Activated naive CD8-positive, alpha-beta T cell treated with anti-CD3 and anti-CD28 coated beads, Interleukin-2, amount 10 ng/mL, durations not matched to agents 7 days and 5 days (primary cell): ENCODE measurements around the gene KEL. TPM values are rescaled to one million over a fixed set of nuclear protein-coding genes. Genes with fewer than 3 reads are reported as not detected.

Experiments
- ATAC-seq: fragments of 150-1000 bp; cut with Tn5 transposase; one replicate; pipeline ENCODE4 v1.10.0; 2021; ENCODE audit warnings: low read depth, moderate library complexity
- POLR2A ChIA-PET: fragments of 350-600 bp; sonication (Branson Sonifier 250); formaldehyde crosslinking; loops from one replicate; lab custom pipeline; 2021; ENCODE audit warnings: antibody characterized with exemption; lab: Charles Lee
- DNase-seq: peaks from one replicate; pipeline ENCODE4 v3.0.0; 2021
- H3K27ac Mint-ChIP-seq: one replicate; pipeline ENCODE4 v1.8.0; 2022; ENCODE audit warnings: mild to moderate bottlenecking, mixed read lengths
- H3K27me3 Mint-ChIP-seq: one replicate; pipeline ENCODE4 v1.8.0; 2022; ENCODE audit warnings: mild to moderate bottlenecking, moderate library complexity, mixed read lengths
- H3K36me3 Mint-ChIP-seq: one replicate; pipeline ENCODE4 v1.8.0; 2021; ENCODE audit warnings: mild to moderate bottlenecking, mixed read lengths
- H3K4me1 Mint-ChIP-seq: one replicate; pipeline ENCODE4 v1.8.0; 2021; ENCODE audit warnings: mixed read lengths
- H3K4me3 Mint-ChIP-seq: one replicate; pipeline ENCODE4 v1.8.0; 2022; ENCODE audit warnings: mild to moderate bottlenecking, moderate library complexity, mixed read lengths
- H3K9me3 Mint-ChIP-seq: one replicate; pipeline ENCODE4 v1.8.0; 2021; ENCODE audit warnings: mixed read lengths
- total RNA-seq, 2 experiments: library from RNA; stranded (reverse); gene quantifications; one replicate each; pipeline ENCODE4 v1.2.3, GENCODE V29; 2021

The KEL gene, protein sequence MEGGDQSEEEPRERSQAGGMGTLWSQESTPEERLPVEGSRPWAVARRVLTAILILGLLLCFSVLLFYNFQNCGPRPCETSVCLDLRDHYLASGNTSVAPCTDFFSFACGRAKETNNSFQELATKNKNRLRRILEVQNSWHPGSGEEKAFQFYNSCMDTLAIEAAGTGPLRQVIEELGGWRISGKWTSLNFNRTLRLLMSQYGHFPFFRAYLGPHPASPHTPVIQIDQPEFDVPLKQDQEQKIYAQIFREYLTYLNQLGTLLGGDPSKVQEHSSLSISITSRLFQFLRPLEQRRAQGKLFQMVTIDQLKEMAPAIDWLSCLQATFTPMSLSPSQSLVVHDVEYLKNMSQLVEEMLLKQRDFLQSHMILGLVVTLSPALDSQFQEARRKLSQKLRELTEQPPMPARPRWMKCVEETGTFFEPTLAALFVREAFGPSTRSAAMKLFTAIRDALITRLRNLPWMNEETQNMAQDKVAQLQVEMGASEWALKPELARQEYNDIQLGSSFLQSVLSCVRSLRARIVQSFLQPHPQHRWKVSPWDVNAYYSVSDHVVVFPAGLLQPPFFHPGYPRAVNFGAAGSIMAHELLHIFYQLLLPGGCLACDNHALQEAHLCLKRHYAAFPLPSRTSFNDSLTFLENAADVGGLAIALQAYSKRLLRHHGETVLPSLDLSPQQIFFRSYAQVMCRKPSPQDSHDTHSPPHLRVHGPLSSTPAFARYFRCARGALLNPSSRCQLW
- 1 to 10 TPM in 1 of 2 experiments, under 1 TPM in 1; 0.94 to 1.2 TPM for total RNA-seq

DNA sequence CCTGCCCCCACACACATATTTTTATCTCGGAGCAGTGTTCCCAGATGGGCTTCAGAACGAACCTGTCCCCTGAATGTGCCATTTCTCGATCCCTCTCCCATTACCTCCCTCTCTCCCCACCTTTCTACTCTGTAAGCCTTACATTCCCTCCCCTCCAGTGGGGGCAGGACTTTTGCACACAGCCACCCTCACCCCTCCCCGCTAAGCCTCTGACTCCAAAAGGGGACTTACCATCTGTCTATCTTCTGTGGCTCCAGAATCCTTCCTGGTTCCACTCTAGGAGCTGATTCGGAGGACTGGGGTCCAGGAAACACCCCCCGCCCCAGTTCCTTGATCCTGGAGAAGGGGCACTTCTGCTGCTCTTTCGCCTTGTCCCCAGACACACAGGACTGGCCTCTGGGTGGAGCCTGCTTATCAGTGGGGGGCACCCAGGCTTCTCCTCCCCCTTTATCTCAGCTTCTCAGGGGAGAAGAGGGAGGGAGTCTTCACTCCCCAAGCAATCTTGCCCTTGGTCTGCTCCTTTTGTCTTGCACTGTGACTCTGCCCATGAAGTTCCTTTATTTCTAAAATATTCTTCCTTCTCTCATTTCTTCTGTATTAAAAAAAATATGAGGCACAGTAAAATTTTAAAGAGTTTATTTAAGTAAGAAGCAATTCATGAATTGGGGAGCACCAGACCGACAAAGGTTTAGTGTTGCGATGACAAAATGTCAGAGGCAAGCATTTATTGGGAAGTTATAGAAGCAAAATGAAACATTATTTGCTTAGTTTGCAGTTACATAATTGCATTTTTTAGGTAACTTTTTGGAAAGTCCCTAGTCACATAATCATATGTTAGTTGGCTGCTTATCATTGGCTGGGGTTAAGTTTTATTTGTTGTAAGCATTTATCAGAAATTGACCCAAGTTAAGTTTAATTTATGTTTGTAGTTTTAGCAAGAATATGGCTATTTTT lies at the start of gene KEL:
Gene KEL, minus strand, starts transcription at position 391 of the 954 bp plus-strand sequence. Its CDS starts 157 bp downstream, at position 234.
- ATAC-seq = no peak
- Mint-ChIP-seq H3K4me1 (no peaks in the 10 kb centered on the region), H3K9me3 (no peaks in the 10 kb centered on the region), H3K27ac (peak within 1 kb of the TSS; percentile 38), H3K36me3 (no peaks in the 10 kb centered on the region), H3K4me3 (no peak within 1 kb of the TSS), H3K27me3 (peaks cover 12% of the 10 kb centered on the region)
- POLR2A ChIA-PET = no interaction called here
- no peak for DNase-seq

DNA sequence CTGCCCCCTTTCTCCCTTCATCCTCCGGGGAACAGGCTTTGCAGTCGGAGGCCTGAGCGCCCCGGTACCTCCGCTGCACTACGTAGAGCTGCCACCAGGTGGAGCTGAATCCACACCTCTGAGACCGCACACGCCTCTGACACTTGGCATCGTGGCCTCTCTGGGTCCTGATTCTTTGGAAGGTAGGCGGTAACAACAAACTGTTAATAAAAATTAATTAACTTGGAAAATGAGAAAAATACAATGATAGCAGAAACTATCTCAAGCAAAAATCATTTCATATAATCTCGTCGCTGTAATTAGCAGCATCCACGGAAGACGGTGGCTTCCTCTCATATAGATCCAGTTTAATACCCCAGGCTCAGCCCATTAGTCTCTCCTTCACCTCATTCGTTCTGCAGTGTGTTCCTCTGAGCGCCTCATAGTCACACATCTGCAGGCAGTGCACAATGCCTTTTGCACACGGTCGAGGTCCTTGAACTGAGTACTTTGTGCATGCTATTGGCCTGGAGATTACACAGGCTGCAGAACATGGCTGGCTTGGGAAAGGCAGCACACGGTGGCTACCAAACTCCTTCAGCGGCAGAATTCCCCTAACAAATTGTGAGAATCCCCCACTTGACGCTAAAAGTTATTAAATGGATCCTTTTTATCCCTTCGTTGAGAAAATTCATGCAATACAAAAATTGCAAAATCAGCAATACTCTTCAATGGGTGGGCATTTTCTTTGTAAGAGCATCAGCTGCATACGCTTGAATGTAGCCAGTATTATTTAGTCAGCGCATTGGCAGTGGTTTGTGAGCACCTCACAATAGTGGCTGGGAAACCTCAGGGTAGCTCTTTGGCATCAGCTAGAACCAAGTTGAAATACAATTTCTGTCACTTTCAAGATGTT lies 46.1 kb upstream of the KEL start:
- Mint-ChIP-seq H3K4me1 (peaks cover 4% of the 10 kb centered on the region), H3K27ac (no peak overlapping the region), H3K4me3 (no peak overlapping the region), H3K9me3 (no peaks in the 10 kb centered on the region), H3K27me3 (peaks cover 5% of the 10 kb centered on the region), H3K36me3 (no peaks in the 10 kb centered on the region)
- DNase-seq = peak; percentile 86
- peak; percentile 84 for ATAC-seq
- POLR2A ChIA-PET = no interaction called here

DNA sequence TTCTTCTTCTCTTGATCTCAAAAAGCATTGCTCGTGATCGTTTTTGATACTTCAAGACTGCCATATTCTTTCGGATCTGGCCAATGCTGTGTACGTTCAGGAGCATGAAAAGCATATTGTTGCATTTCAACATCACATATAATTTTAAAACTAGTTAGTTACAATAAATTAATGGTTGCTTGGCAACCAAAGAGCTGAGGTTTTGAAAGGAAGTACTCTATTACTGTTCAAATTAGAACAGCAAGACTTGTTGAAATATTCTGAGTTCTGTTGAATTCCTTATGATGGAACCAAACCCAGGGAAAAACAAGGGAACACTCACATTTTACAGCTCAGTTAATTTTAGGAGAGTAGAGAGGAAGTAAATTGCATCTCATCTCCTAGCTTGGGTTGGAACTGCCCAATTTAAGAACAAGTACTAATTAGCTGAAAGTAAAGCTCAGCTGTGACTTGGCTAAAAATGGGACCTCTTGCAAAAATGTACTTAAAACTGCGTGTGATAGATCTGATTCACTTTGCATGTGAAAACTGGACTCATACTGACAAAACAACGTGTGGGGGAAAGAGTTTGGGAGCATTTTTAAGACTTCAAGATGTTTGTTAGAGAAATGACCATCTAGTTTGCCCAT lies 43.6 kb upstream of the KEL start:
- ATAC-seq (no peak), DNase-seq (no peak)
- H3K27me3 Mint-ChIP-seq = peaks cover 6% of the 10 kb centered on the region
- H3K27ac Mint-ChIP-seq = no peak overlapping the region
- no peaks in the 10 kb centered on the region for H3K36me3 Mint-ChIP-seq
- H3K9me3 Mint-ChIP-seq = no peaks in the 10 kb centered on the region
- H3K4me3 Mint-ChIP-seq = no peak overlapping the region
- POLR2A ChIA-PET = no interaction called here
- peaks cover 8% of the 10 kb centered on the region for H3K4me1 Mint-ChIP-seq

DNA sequence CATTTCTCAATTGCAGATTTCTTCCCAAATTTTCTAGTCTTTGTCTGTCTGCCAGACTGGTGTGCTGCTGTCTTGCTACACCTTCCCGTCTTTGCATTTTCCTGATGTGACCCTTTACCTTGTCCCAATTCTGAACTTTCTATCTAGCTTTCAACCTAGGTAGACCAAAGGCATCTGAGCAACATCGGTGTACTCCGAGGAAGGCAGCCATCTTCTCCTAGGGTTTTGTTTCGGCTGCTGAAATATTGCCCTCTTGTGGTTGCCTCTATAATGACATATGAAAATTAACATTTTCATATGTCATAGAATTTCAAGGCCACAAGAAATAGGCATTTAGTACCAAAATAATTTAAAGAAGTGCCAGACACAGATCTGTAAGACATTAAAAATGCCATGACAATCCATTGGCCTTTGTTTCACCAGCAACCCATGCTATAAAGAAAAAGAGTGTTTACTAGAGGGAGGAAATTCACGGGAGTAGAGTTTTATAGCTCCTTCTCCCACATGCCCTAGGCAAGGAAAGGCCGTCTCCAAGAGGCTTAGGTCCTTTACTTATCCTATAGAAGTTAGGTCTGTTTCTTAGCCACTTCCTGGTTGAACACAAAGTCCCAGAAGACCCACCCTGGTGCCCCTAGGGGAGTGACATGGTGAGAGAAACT lies 41.4 kb upstream of the KEL start:
- Mint-ChIP-seq H3K27me3 (peaks cover 9% of the 10 kb centered on the region), H3K4me1 (peaks cover 8% of the 10 kb centered on the region), H3K27ac (peak overlapping the region; percentile 79), H3K36me3 (no peaks in the 10 kb centered on the region), H3K4me3 (peak overlapping the region; percentile 82), H3K9me3 (no peaks in the 10 kb centered on the region)
- DNase-seq (no peak), ATAC-seq (peak; percentile 71)
- POLR2A ChIA-PET = interaction anchor here (1.4 to 1.5 kb wide), 2 partner anchors 212 to 701 kb away, joined by 3 to 4 read pairs; no protein-coding TSS in a partner anchor

DNA sequence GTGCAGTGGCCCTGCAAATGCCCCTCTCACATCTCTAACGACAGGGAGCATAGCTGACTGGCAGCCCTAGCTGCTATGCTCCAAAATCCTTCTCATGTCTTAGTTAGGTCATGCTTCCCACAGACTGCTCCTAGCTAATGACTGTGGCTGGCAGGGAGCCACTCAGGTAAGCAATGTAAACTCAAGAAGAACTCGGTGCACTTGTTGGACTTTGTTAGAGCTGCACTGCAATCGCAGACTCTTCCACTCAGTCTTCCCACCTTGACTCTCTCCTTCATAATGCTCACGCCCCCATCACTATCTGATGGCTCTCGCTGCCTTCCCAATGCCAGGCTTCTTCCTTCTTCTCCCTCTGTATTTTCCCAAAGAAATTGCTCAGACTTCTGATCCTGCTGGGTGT lies 40.7 kb upstream of the KEL start:
- POLR2A ChIA-PET = interaction anchor here (1.4 to 1.5 kb wide), 2 partner anchors 212 to 700 kb away, joined by 3 to 4 read pairs; no protein-coding TSS in a partner anchor

DNA sequence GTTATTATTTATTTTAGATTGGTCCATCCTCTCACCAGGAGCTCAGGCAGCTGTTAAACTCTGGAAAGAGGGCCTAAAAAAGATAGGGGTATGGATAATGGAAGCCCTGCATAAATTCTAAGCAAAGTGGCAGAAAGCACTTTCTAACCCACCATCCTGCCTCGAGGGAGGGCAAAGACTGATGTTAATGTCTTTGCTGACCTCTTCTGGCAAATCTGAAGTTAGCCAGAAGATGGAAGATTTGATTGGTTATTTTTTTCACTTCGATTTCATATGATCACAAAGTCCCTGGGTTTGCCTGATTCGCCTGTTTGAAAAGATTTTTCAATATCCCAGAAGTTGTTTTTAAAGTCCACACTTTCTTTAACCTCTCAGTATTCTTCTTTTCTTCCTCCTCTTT lies 39.9 kb upstream of the KEL start:
- Mint-ChIP-seq H3K27ac (no peak overlapping the region), H3K4me1 (peaks cover 6% of the 10 kb centered on the region), H3K9me3 (no peaks in the 10 kb centered on the region), H3K36me3 (no peaks in the 10 kb centered on the region), H3K4me3 (no peak overlapping the region), H3K27me3 (peaks cover 5% of the 10 kb centered on the region)
- DNase-seq (no peak), ATAC-seq (no peak)
- POLR2A ChIA-PET = interaction anchor here (1.5 kb wide), 1 partner anchor 213 kb away, joined by 4 read pairs; no protein-coding TSS in a partner anchor

More for the DNA sequence above, 40.7 kb upstream of the KEL start:
- H3K36me3 Mint-ChIP-seq = no peaks in the 10 kb centered on the region
- H3K9me3 Mint-ChIP-seq = no peaks in the 10 kb centered on the region
- H3K4me3 Mint-ChIP-seq = peak overlapping the region; percentile 82
- DNase-seq (no peak), ATAC-seq (no peak)
- H3K4me1 Mint-ChIP-seq = peaks cover 8% of the 10 kb centered on the region
- H3K27ac Mint-ChIP-seq = no peak overlapping the region
- peaks cover 7% of the 10 kb centered on the region for H3K27me3 Mint-ChIP-seq

DNA sequence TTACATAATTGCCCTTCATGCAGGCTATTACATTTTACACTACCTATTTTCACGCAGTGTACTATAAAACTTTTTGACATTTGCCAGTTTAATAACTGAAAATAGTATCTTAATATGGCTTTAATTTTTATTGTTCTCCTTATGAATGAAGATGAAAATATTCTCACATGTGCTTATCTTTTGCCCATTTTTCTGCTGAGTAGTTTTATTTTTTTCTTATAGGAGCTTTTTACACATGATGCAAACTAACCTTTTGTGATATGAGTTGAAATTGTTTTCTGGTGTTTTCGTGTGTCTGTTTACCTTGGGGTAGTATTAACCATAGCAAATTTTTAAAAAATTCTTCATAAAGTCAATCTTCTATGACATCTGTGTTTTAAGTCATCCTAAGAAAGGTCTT lies 38.5 kb upstream of the KEL start:
- ATAC-seq = no peak
- POLR2A ChIA-PET = no interaction called here
- H3K9me3 Mint-ChIP-seq = no peaks in the 10 kb centered on the region

DNA sequence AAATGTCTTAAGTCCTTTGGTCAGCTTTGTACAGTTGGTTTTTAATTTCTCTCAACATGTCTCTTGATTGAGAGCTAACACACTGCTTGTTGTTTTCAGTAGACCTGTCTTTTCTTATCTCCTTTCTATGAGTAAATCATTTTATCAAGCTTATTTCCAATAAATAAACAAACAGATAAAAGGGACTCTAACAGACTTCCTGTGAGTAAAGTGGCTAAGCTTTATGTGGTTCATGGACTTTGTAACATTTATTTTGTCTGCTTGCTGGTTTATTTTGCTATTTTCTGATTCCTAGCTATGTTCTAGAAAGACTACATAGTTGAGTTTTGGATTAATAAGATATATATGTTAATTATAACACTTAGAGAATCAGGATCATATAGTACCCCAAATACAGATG lies 37.6 kb upstream of the KEL start:
- no peak overlapping the region for H3K27ac Mint-ChIP-seq
- no peak for DNase-seq
- H3K4me3 Mint-ChIP-seq = no peak overlapping the region
- peaks cover 6% of the 10 kb centered on the region for H3K4me1 Mint-ChIP-seq
- H3K9me3 Mint-ChIP-seq = no peaks in the 10 kb centered on the region
- H3K36me3 Mint-ChIP-seq = no peaks in the 10 kb centered on the region
- POLR2A ChIA-PET = no interaction called here
- no peak for ATAC-seq
- peaks cover 3% of the 10 kb centered on the region for H3K27me3 Mint-ChIP-seq

More for the DNA sequence above, 38.5 kb upstream of the KEL start:
- H3K4me1 Mint-ChIP-seq = peaks cover 6% of the 10 kb centered on the region
- H3K27ac Mint-ChIP-seq = no peak overlapping the region
- H3K4me3 Mint-ChIP-seq = no peak overlapping the region
- H3K36me3 Mint-ChIP-seq = no peaks in the 10 kb centered on the region
- DNase-seq = no peak
- peaks cover 3% of the 10 kb centered on the region for H3K27me3 Mint-ChIP-seq

DNA sequence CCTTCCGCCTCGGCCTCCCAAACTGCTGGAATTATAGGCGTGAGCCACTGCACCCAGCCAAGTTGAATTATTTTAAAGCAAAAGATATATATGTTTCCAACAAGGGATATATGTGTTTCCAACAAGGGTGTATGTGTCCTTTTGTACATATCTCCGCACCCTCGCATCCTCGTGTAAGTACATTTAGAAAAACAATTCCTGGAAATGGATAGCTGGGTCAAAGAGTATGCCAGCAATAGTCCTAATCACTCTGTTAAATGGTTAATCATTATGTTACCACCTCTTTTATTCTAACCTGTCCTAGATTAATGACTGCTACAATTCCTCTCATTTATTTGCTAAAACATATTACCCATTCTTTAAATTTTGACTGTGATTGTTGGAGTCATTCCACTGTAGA lies 36.8 kb upstream of the KEL start:
- no peak overlapping the region for H3K27ac Mint-ChIP-seq
- POLR2A ChIA-PET = no interaction called here
- no peaks in the 10 kb centered on the region for H3K9me3 Mint-ChIP-seq
- no peaks in the 10 kb centered on the region for H3K36me3 Mint-ChIP-seq
- no peak for DNase-seq
- peaks cover 6% of the 10 kb centered on the region for H3K4me1 Mint-ChIP-seq
- no peak for ATAC-seq
- H3K4me3 Mint-ChIP-seq = no peak overlapping the region
- H3K27me3 Mint-ChIP-seq = peaks cover 7% of the 10 kb centered on the region

DNA sequence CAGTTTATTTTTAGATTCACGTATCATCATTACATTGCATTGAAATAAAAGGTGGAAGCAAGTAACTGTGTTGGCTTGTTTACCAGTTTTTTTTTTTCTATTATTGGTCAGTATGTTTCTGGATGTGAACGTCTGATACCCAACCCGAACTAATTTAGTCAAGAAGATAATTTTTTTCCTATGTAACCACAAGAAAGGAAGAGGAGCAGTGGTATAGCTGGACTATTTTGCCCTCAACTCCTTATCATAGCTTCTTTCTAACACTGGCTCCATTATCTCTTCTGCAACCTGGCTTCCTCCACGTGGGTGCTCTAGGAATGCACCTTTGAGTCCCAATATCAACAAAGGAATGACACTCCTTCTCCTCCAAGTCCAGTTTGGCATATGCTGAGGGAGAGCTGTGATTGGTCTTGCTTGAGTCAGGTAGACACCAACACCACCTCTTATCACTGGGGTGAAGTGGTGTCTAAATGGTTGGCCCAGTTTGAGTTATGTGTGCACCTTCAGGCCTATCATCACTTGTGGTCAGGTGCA lies 35.4 kb upstream of the KEL start:
- ATAC-seq (no peak), DNase-seq (no peak)
- Mint-ChIP-seq H3K9me3 (no peaks in the 10 kb centered on the region), H3K4me3 (no peak overlapping the region), H3K27ac (no peak overlapping the region), H3K4me1 (no peaks in the 10 kb centered on the region), H3K27me3 (peaks cover 9% of the 10 kb centered on the region), H3K36me3 (no peaks in the 10 kb centered on the region)
- POLR2A ChIA-PET = no interaction called here

DNA sequence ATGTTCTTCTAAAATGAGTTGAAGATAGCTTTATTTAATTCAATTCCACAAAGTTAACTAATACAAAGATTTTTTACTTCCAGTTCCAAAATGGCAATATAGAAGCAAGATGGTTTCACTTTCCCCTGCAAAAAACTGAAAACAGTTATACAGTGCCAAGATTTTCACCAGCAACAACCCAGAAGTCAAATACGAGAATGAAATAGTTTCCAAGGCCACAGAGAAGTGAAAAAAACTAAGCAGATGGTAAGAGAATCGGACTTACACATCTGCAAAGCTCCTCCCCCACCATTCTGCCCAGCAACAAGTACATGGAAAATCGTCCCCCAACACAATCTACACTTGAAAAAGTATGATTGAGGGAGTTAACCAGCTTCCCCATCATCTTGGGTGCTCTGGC lies 30.3 kb upstream of the KEL start:
- no peaks in the 10 kb centered on the region for H3K36me3 Mint-ChIP-seq
- DNase-seq = no peak
- POLR2A ChIA-PET = no interaction called here
- peaks cover 14% of the 10 kb centered on the region for H3K27me3 Mint-ChIP-seq
- no peak for ATAC-seq
- no peak overlapping the region for H3K4me3 Mint-ChIP-seq
- H3K4me1 Mint-ChIP-seq = no peaks in the 10 kb centered on the region
- H3K9me3 Mint-ChIP-seq = no peaks in the 10 kb centered on the region
- H3K27ac Mint-ChIP-seq = no peak overlapping the region
